GM12878 (cell line): ENCODE results near the gene LARGE1. TPM values are rescaled to one million over a fixed set of nuclear protein-coding genes. Genes with fewer than 3 reads are reported as not detected.

Experiments
- ATAC-seq: fragments of 200-7000 bp; cut with Tn5 transposase; 3 replicates; pipeline ENCODE4 v1.9.1; 2020; ENCODE audit warnings: mild to moderate bottlenecking, moderate library complexity
- BruUV-seq: library from RNA; stranded (reverse); fragments of 400-500 nt; replicated peaks from 2 replicates; lab custom pipeline; 2021; lab: Mats Ljungman, UMichigan
- CTCF ChIA-PET: fragments of 300-600 bp; sonication (Branson Sonifier 250); formaldehyde crosslinking; extraction: SDS; loops from one replicate; lab custom pipeline; 2021; ENCODE audit warnings: inconsistent platforms; lab: Yijun Ruan, JAX
- POLR2A ChIA-PET: fragments of 350-600 bp; formaldehyde crosslinking; extraction: SDS; loops from one replicate; lab custom pipeline; 2021; ENCODE audit warnings: inconsistent platforms; lab: Charles Lee
- RAD21 ChIA-PET: fragments of 300-600 bp; sonication (Branson Sonifier 250); formaldehyde crosslinking; loops from one replicate; lab custom pipeline; 2023; ENCODE audit warnings: antibody characterized with exemption; ENCODE audit not compliant: unreplicated experiment; lab: Charles Lee
- SMC1A ChIA-PET: fragments of 300-600 bp; sonication (Branson Sonifier 250); formaldehyde crosslinking; loops from one replicate; lab custom pipeline; 2023; ENCODE audit not compliant: unreplicated experiment, uncharacterized antibody; lab: Charles Lee
- DNase-seq: peaks from one replicate; pipeline ENCODE4 v3.0.0-alpha.2; 2011; ENCODE audit warnings: low read depth, low spot score
- FAIRE-seq: peaks from 3 replicates; lab custom pipeline; 2011; peaks lifted over from hg19 to GRCh38; lab: Jason Lieb, UNC
- H2AFZ ChIP-seq: 2 replicates; pipeline ENCODE4 v1.6.0; 2011; ENCODE audit warnings: low read depth, low read length, control low read depth; ENCODE audit not compliant: control insufficient read depth
- H3K27ac ChIP-seq: 2 replicates; pipeline ENCODE4 v1.5.1; 2011; ENCODE audit warnings: control low read depth; ENCODE audit not compliant: control insufficient read depth, insufficient read depth
- H3K27me3 ChIP-seq, 2 experiments: replicated peaks in 1 of 2; 2 replicates each; pipeline versions ENCODE4 v1.6.0 to v1.6.1; 2011; ENCODE audit warnings: low read length in 1 of 2; ENCODE audit not compliant: control insufficient read depth in 2 of 2, insufficient read depth in 2 of 2
- H3K36me3 ChIP-seq, 2 experiments: 2 replicates each; pipeline ENCODE4 v1.5.1; 2011; ENCODE audit warnings: low read length in 1 of 2; ENCODE audit not compliant: control insufficient read depth in 2 of 2, insufficient read depth in 2 of 2
- H3K4me1 ChIP-seq: 2 replicates; pipeline ENCODE4 v1.6.1; 2011; ENCODE audit warnings: mild to moderate bottlenecking, low read length, moderate library complexity, mixed read lengths; ENCODE audit not compliant: control insufficient read depth, insufficient read depth
- H3K4me2 ChIP-seq: 2 replicates; pipeline ENCODE4 v1.6.0; 2011; ENCODE audit warnings: control low read depth; ENCODE audit not compliant: control insufficient read depth, insufficient read depth
- H3K4me3 ChIP-seq: fragments of 200-600 bp; sonication (generic); 2 replicates; pipeline ENCODE4 v1.5.1; 2016
- H3K79me2 ChIP-seq: 2 replicates; pipeline ENCODE4 v1.6.0; 2011; ENCODE audit warnings: low read length; ENCODE audit not compliant: control insufficient read depth, insufficient read depth
- H3K9ac ChIP-seq: 2 replicates; pipeline ENCODE4 v1.8.0; 2011; ENCODE audit warnings: low read length, control low read depth, mixed read lengths; ENCODE audit not compliant: control insufficient read depth, insufficient read depth
- H3K9me3 ChIP-seq: replicated peaks from 3 replicates; pipeline ENCODE4 v1.5.1; 2011; ENCODE audit warnings: mild to moderate bottlenecking, low read length; ENCODE audit not compliant: control insufficient read depth, insufficient read depth
- H4K20me1 ChIP-seq: 2 replicates; pipeline ENCODE4 v1.6.0; 2011; ENCODE audit not compliant: control insufficient read depth, insufficient read depth
- BCL11A ChIP-seq: IDR thresholded peaks from 2 replicates; pipeline ENCODE4 v1.6.1; 2011; ENCODE audit warnings: low read depth, low read length
- LARP7 ChIP-seq: fragments of 450-650 bp; IDR thresholded peaks from 2 replicates; pipeline ENCODE4 v1.6.1; 2017; ENCODE audit warnings: mild to moderate bottlenecking
- PML ChIP-seq: IDR thresholded peaks from 2 replicates; pipeline ENCODE4 v1.6.1; 2012; ENCODE audit warnings: low read length, inconsistent platforms
- RB1 ChIP-seq: fragments of 450-650 bp; formaldehyde crosslinking; IDR thresholded peaks from 2 replicates; pipeline ENCODE4 v1.6.1; 2017; ENCODE audit warnings: mild to moderate bottlenecking, borderline replicate concordance
- RFX5 ChIP-seq: IDR thresholded peaks from 2 replicates; pipeline ENCODE4 v1.6.1; 2011; ENCODE audit warnings: low read depth, low read length, improper control_type of control experiment
- SMAD1 ChIP-seq: fragments of 450-650 bp; IDR thresholded peaks from 2 replicates; pipeline ENCODE4 v1.6.1; 2018; ENCODE audit warnings: mild to moderate bottlenecking, low read depth; ENCODE audit not compliant: partially characterized antibody
- TARDBP ChIP-seq: IDR thresholded peaks from 2 replicates; pipeline ENCODE4 v1.6.1; 2016; ENCODE audit warnings: borderline replicate concordance
- YBX1 ChIP-seq: fragments of 450-650 bp; IDR thresholded peaks from 2 replicates; pipeline ENCODE4 v1.6.1; 2016; ENCODE audit warnings: antibody characterized with exemption
- WGBS: methylation state at CpG from one replicate; pipeline ENCODE4 v1.1.6; 2016; ENCODE audit warnings: low lambda C conversion rate; ENCODE audit not compliant: insufficient replicate concordance, insufficient coverage; ENCODE audit errors: missing lambda C conversion rate; 5-methylcytosine and 5-hydroxymethylcytosine counted together
- in situ Hi-C: fragments of 300-500 bp; cut with MboI; formaldehyde crosslinking; loops from 9 replicates; pipeline ENCODE4 v1.14.3; 2018; ENCODE audit warnings: mixed read lengths
- intact Hi-C: fragments of 100-400 bp; cut with micrococcal nuclease; formaldehyde crosslinking; loops from one replicate; pipeline ENCODE4 v1.14.2; 2022; ENCODE audit not compliant: unreplicated experiment
- polyA plus RNA-seq, 11 experiments: library from polyadenylated mRNA; depleted of rRNA in 4 of 11; unstranded in 6 of 11; stranded (reverse) in 5 of 11; fragments of >200 nt; fragmentation: Nextera tagmentation in 4 of 11; fragmentation: Illumina TruSeq in 1 of 11; extraction: Ambion mirVana in 4 of 11; extraction: Trizol in 1 of 11; gene quantifications; 1 replicate in 1 of 11; 2 replicates in 10 of 11; pipeline versions ENCODE4 v1.2.1 to v1.2.3, GENCODE V29; 2011 to 2016; ENCODE audit warnings: inconsistent platforms in 2 of 11, missing spikeins in 2 of 11, low read depth in 1 of 11
- total RNA-seq, 4 experiments: library from RNA; depleted of rRNA in 3 of 4; stranded (reverse); fragments of >200 nt in 3 of 4; fragmentation: Illumina TruSeq in 1 of 4; extraction: Trizol in 1 of 4; gene quantifications; 2 replicates each; pipeline versions ENCODE4 v1.2.1 to v1.2.3, GENCODE V29; 2013 to 2021
- TF ChIP-seq, protein P1 (sequence below): fragments of 450-650 bp; conservative IDR thresholded peaks from 2 replicates; pipeline ENCODE4 v1.6.1; 2017; ENCODE audit warnings: mild to moderate bottlenecking, moderate library complexity
- TF ChIP-seq, protein P2 (sequence below): IDR thresholded peaks from 2 replicates; pipeline ENCODE4 v1.6.1; 2012; ENCODE audit warnings: low read depth, low read length, improper control_type of control experiment

Gene LARGE1
- total and polyA plus RNA-seq, 10 of the 15 experiments (the other 5 are each of a cell fraction or from before 2014, with no cell fraction given): 3.2 to 41.4 (median 17.3) TPM

DNA sequence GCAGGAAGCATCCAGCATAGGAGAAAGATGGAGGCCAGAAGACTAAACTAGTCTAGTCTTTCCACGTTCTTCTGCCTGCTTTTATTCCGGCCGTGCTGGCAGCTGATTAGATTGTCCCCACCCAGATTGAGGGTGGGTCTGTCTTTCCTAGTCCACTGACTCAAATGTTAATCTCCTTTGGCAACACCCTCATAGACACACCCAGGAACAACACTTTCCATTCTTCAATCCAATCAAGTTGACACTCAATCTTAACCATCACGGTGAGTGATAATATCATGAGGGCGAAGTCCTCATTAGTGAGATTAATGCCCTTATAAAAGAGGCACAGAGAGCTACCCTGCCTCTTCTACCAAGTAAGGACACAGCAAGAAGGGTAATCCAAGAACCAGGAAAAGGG lies 424.2 kb downstream of the LARGE1 start:
- H3K36me3 ChIP-seq: no peaks in the 10 kb centered on the region
- DNase-seq (no peak), ATAC-seq (no peak), FAIRE-seq (no peak)
- intact Hi-C loops: no loop called here
- no peaks in the 10 kb centered on the region for H3K27me3 ChIP-seq
- POLR2A ChIA-PET: interaction anchor here (0.6 kb wide), 1 partner anchor 190 kb away, joined by 3 read pairs; no protein-coding TSS in a partner anchor
- peak overlapping the region; percentile 15; the same call in 1 of the 2 replicates for H3K27ac ChIP-seq
- peaks cover 19% of the 10 kb centered on the region for H3K4me1 ChIP-seq
- H3K4me3 ChIP-seq: no peak overlapping the region
- SMC1A ChIA-PET: interaction anchor here (1.2 kb wide), 1 partner anchor 9 kb away, joined by 3 read pairs; no protein-coding TSS in a partner anchor
- 98% methylated on average over 5 of the region's 5 CpGs for WGBS
- RAD21 ChIA-PET: interaction anchor here (0.6 to 1.4 kb wide), 2 partner anchors 23 to 72 kb away, joined by 3 read pairs; no protein-coding TSS in a partner anchor
- no peaks in the 10 kb centered on the region for H3K9me3 ChIP-seq
- BruUV-seq: no TSS peak
- peak overlapping the region; percentile 54 for H3K4me2 ChIP-seq
- TF ChIP-seq, protein P1, sequence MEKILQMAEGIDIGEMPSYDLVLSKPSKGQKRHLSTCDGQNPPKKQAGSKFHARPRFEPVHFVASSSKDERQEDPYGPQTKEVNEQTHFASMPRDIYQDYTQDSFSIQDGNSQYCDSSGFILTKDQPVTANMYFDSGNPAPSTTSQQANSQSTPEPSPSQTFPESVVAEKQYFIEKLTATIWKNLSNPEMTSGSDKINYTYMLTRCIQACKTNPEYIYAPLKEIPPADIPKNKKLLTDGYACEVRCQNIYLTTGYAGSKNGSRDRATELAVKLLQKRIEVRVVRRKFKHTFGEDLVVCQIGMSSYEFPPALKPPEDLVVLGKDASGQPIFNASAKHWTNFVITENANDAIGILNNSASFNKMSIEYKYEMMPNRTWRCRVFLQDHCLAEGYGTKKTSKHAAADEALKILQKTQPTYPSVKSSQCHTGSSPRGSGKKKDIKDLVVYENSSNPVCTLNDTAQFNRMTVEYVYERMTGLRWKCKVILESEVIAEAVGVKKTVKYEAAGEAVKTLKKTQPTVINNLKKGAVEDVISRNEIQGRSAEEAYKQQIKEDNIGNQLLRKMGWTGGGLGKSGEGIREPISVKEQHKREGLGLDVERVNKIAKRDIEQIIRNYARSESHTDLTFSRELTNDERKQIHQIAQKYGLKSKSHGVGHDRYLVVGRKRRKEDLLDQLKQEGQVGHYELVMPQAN: no peak
- TF ChIP-seq RFX5 (no peak), TARDBP (no peak), SMAD1 (no peak), RB1 (no peak), LARP7 (no peak), BCL11A (no peak), PML (no peak), YBX1 (no peak)
- TF ChIP-seq, protein P2, sequence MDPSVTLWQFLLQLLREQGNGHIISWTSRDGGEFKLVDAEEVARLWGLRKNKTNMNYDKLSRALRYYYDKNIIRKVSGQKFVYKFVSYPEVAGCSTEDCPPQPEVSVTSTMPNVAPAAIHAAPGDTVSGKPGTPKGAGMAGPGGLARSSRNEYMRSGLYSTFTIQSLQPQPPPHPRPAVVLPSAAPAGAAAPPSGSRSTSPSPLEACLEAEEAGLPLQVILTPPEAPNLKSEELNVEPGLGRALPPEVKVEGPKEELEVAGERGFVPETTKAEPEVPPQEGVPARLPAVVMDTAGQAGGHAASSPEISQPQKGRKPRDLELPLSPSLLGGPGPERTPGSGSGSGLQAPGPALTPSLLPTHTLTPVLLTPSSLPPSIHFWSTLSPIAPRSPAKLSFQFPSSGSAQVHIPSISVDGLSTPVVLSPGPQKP: no peak
- H2AFZ ChIP-seq: no peak overlapping the region
- no peaks in the 10 kb centered on the region for H3K79me2 ChIP-seq
- CTCF ChIA-PET: no interaction called here
- in situ Hi-C loops: no loop called here
- no peak overlapping the region for H3K9ac ChIP-seq
- H4K20me1 ChIP-seq: no peaks in the 10 kb centered on the region
